ENCODE measurements around the gene ZNF778.

- TF ChIP-seq POLR2A (IDR thresholded peaks at IDR 0.05) (no peak), CTCF (IDR thresholded peaks at IDR 0.05) (no peak)
Observed at GRCh38 chr16:89248196-89248982, 30.9 kb downstream of the ZNF778 start.

All from body of pancreas (tissue), 4 donors.